ENCODE data around the gene OR2M5. TPM values are rescaled to one million over a fixed set of nuclear protein-coding genes. Genes with fewer than 3 reads are reported as not detected.

The OR2M5 gene, protein sequence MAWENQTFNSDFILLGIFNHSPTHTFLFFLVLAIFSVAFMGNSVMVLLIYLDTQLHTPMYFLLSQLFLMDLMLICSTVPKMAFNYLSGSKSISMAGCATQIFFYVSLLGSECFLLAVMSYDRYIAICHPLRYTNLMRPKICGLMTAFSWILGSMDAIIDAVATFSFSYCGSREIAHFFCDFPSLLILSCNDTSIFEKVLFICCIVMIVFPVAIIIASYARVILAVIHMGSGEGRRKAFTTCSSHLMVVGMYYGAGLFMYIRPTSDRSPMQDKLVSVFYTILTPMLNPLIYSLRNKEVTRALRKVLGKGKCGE
- total RNA-seq: not detected in 2 replicates

GRCh38 chr1:248144513-248145198, at the start of gene OR2M5:
Gene OR2M5, plus strand, starts transcription at chr1:248145148. Its CDS starts 0 bp downstream, at chr1:248145148.

GRCh38 chr1:248174521-248174920, 29.6 kb downstream of the OR2M5 start, which contains the start of gene OR2M2:
Gene OR2M2, plus strand, starts transcription at chr1:248174821. Its CDS starts 5,165 bp downstream, at chr1:248179986.

Other genes with a start within 250 kb of the OR2M5 start
- gene OR2W3, start 249.6 kb upstream of the OR2M5 start, total RNA-seq: 1.4 and 1.8 TPM in 2 replicates
- gene OR2T8, start 224.9 kb upstream of the OR2M5 start, total RNA-seq: 0.22 TPM in 1 of 2 replicates, not detected in the other
- gene OR2AJ1, start 220.3 kb upstream of the OR2M5 start, total RNA-seq: not detected in 2 replicates
- gene OR2L8, start 196.3 kb upstream of the OR2M5 start, total RNA-seq: 0.43 TPM in 1 of 2 replicates, not detected in the other
- gene OR2AK2, start 179.9 kb upstream of the OR2M5 start, total RNA-seq: not detected in 2 replicates
- gene OR2L5, start 131.5 kb upstream of the OR2M5 start, total RNA-seq: not detected in 2 replicates
- gene OR2L2, start 115.1 kb upstream of the OR2M5 start, total RNA-seq: not detected in 2 replicates
- gene OR2L3, start 98.3 kb upstream of the OR2M5 start, total RNA-seq: not detected in 2 replicates
- gene OR2L13, start 50.0 kb upstream of the OR2M5 start, total RNA-seq: not detected in 2 replicates
- not detected in 2 replicates for gene OR2M2, start 29.7 kb downstream of the OR2M5 start, total RNA-seq
- under 0.01 TPM in 1 of 2 replicates, not detected in the other for gene OR2M3, start 52.1 kb downstream of the OR2M5 start, total RNA-seq
- gene OR2M4, start 86.3 kb downstream of the OR2M5 start, total RNA-seq: not detected in 2 replicates
- gene OR2T33, start 132.8 kb downstream of the OR2M5 start, total RNA-seq: not detected in 2 replicates
- gene OR2T12, start 158.3 kb downstream of the OR2M5 start, total RNA-seq: not detected in 2 replicates
- not detected in 2 replicates for gene OR2M7, start 179.4 kb downstream of the OR2M5 start, total RNA-seq
- not detected in 2 replicates for gene OR14C36, start 203.6 kb downstream of the OR2M5 start, total RNA-seq
- not detected in 2 replicates for gene OR2T4, start 216.5 kb downstream of the OR2M5 start, total RNA-seq
- gene OR2T6, start 230.6 kb downstream of the OR2M5 start, total RNA-seq: not detected in 2 replicates